ENCODE measurements around the gene ATP2B2.

Gene ATP2B2

GRCh38 chr3:10529809-10530208 is 24.4 kb upstream of the ATP2B2 start:
- TF ChIP-seq SUZ12 (IDR thresholded peaks at IDR 0.05; ENCODE audit: extremely low read depth, insufficient read depth, insufficient read length) (no peak), YY1 (IDR thresholded peaks at IDR 0.05; ENCODE audit: insufficient read depth, insufficient read length) (no peak), ZNF274 (IDR thresholded peaks at IDR 0.05; ENCODE audit: low read depth, low read length) (no peak)
- peaks cover 3% of the 10 kb centered on the region for H3K4me1 ChIP-seq (ENCODE audit: insufficient read depth, insufficient read length)
- no peaks in the 10 kb centered on the region for H3K36me3 ChIP-seq (ENCODE audit: insufficient read depth, insufficient read length, low read length)
- no peak overlapping the region for H3K4me3 ChIP-seq (ENCODE audit: insufficient read length, low read depth)
- no peak overlapping the region for H3K9ac ChIP-seq (ENCODE audit: insufficient read length, low read depth)
- no peak for DNase-seq (ENCODE audit: low read depth, low spot score)
- H3K9me3 ChIP-seq (ENCODE audit: insufficient read depth, low read length), result no peaks in the 10 kb centered on the region
- no peaks in the 10 kb centered on the region for H3K27me3 ChIP-seq (ENCODE audit: insufficient read depth, insufficient read length)

GRCh38 chr3:10528046-10528445 is 22.7 kb upstream of the ATP2B2 start:
- no peak for DNase-seq (ENCODE audit: low read depth, low spot score)
- Histone ChIP-seq H3K9ac (ENCODE audit: insufficient read length, low read depth) (no peak overlapping the region), H3K4me3 (ENCODE audit: insufficient read length, low read depth) (no peak overlapping the region), H3K9me3 (ENCODE audit: insufficient read depth, low read length) (no peaks in the 10 kb centered on the region), H3K27me3 (ENCODE audit: insufficient read depth, insufficient read length) (no peaks in the 10 kb centered on the region), H3K4me1 (ENCODE audit: insufficient read depth, insufficient read length) (peaks cover 3% of the 10 kb centered on the region), H3K36me3 (ENCODE audit: insufficient read depth, insufficient read length, low read length) (no peaks in the 10 kb centered on the region)
- no peak for TF ChIP-seq ZNF274 (IDR thresholded peaks at IDR 0.05; ENCODE audit: low read depth, low read length)
- no peak for TF ChIP-seq YY1 (IDR thresholded peaks at IDR 0.05; ENCODE audit: insufficient read depth, insufficient read length)
- no peak for TF ChIP-seq SUZ12 (IDR thresholded peaks at IDR 0.05; ENCODE audit: extremely low read depth, insufficient read depth, insufficient read length)

- no peaks in the 10 kb centered on the region for H3K9me3 ChIP-seq (ENCODE audit: insufficient read depth, low read length)
- TF ChIP-seq ZNF274 (IDR thresholded peaks at IDR 0.05; ENCODE audit: low read depth, low read length), result no peak
- peaks cover 3% of the 10 kb centered on the region for H3K4me1 ChIP-seq (ENCODE audit: insufficient read depth, insufficient read length)
- no peaks in the 10 kb centered on the region for H3K36me3 ChIP-seq (ENCODE audit: insufficient read depth, insufficient read length, low read length)
- H3K27me3 ChIP-seq (ENCODE audit: insufficient read depth, insufficient read length), result no peaks in the 10 kb centered on the region
- no peak for DNase-seq (ENCODE audit: low read depth, low spot score)
- no peak overlapping the region for H3K9ac ChIP-seq (ENCODE audit: insufficient read length, low read depth)
- no peak overlapping the region for H3K4me3 ChIP-seq (ENCODE audit: insufficient read length, low read depth)
Observed at GRCh38 chr3:10527295-10528001, 22.1 kb upstream of the ATP2B2 start.

GRCh38 chr3:10526366-10526765 is 21.0 kb upstream of the ATP2B2 start:
- Histone ChIP-seq H3K27me3 (ENCODE audit: insufficient read depth, insufficient read length) (no peaks in the 10 kb centered on the region), H3K9me3 (ENCODE audit: insufficient read depth, low read length) (no peaks in the 10 kb centered on the region), H3K36me3 (ENCODE audit: insufficient read depth, insufficient read length, low read length) (no peaks in the 10 kb centered on the region), H3K4me1 (ENCODE audit: insufficient read depth, insufficient read length) (peaks cover 3% of the 10 kb centered on the region), H3K4me3 (ENCODE audit: insufficient read length, low read depth) (no peak overlapping the region), H3K9ac (ENCODE audit: insufficient read length, low read depth) (no peak overlapping the region)
- DNase-seq (ENCODE audit: low read depth, low spot score), result no peak
- TF ChIP-seq ZNF274 (IDR thresholded peaks at IDR 0.05; ENCODE audit: low read depth, low read length) (no peak), YY1 (IDR thresholded peaks at IDR 0.05; ENCODE audit: insufficient read depth, insufficient read length) (no peak), SUZ12 (IDR thresholded peaks at IDR 0.05; ENCODE audit: extremely low read depth, insufficient read depth, insufficient read length) (no peak)

- Histone ChIP-seq H3K4me1 (ENCODE audit: insufficient read depth, insufficient read length) (no peaks in the 10 kb centered on the region), H3K36me3 (ENCODE audit: insufficient read depth, insufficient read length, low read length) (no peaks in the 10 kb centered on the region), H3K9ac (ENCODE audit: insufficient read length, low read depth) (no peak overlapping the region), H3K9me3 (ENCODE audit: insufficient read depth, low read length) (no peaks in the 10 kb centered on the region), H3K4me3 (ENCODE audit: insufficient read length, low read depth) (no peak overlapping the region), H3K27me3 (ENCODE audit: insufficient read depth, insufficient read length) (no peaks in the 10 kb centered on the region)
- DNase-seq (ENCODE audit: low read depth, low spot score), result no peak
- no peak for TF ChIP-seq SUZ12 (IDR thresholded peaks at IDR 0.05; ENCODE audit: extremely low read depth, insufficient read depth, insufficient read length)
- no peak for TF ChIP-seq YY1 (IDR thresholded peaks at IDR 0.05; ENCODE audit: insufficient read depth, insufficient read length)
- TF ChIP-seq ZNF274 (IDR thresholded peaks at IDR 0.05; ENCODE audit: low read depth, low read length), result no peak
Observed at GRCh38 chr3:10524799-10525301, 19.5 kb upstream of the ATP2B2 start.

- no peak overlapping the region for H3K9ac ChIP-seq (ENCODE audit: insufficient read length, low read depth)
- no peaks in the 10 kb centered on the region for H3K9me3 ChIP-seq (ENCODE audit: insufficient read depth, low read length)
- no peak for TF ChIP-seq YY1 (IDR thresholded peaks at IDR 0.05; ENCODE audit: insufficient read depth, insufficient read length)
- no peak for TF ChIP-seq ZNF274 (IDR thresholded peaks at IDR 0.05; ENCODE audit: low read depth, low read length)
- no peak for TF ChIP-seq SUZ12 (IDR thresholded peaks at IDR 0.05; ENCODE audit: extremely low read depth, insufficient read depth, insufficient read length)
- H3K4me1 ChIP-seq (ENCODE audit: insufficient read depth, insufficient read length), result no peaks in the 10 kb centered on the region
- H3K4me3 ChIP-seq (ENCODE audit: insufficient read length, low read depth), result no peak overlapping the region
- no peak for DNase-seq (ENCODE audit: low read depth, low spot score)
- no peaks in the 10 kb centered on the region for H3K27me3 ChIP-seq (ENCODE audit: insufficient read depth, insufficient read length)
- no peaks in the 10 kb centered on the region for H3K36me3 ChIP-seq (ENCODE audit: insufficient read depth, insufficient read length, low read length)
Observed at GRCh38 chr3:10524270-10524669, 18.9 kb upstream of the ATP2B2 start.

GRCh38 chr3:10523561-10523960 is 18.2 kb upstream of the ATP2B2 start:
- Histone ChIP-seq H3K9me3 (ENCODE audit: insufficient read depth, low read length) (no peaks in the 10 kb centered on the region), H3K4me3 (ENCODE audit: insufficient read length, low read depth) (no peak overlapping the region), H3K27me3 (ENCODE audit: insufficient read depth, insufficient read length) (no peaks in the 10 kb centered on the region), H3K36me3 (ENCODE audit: insufficient read depth, insufficient read length, low read length) (no peaks in the 10 kb centered on the region), H3K9ac (ENCODE audit: insufficient read length, low read depth) (no peak overlapping the region), H3K4me1 (ENCODE audit: insufficient read depth, insufficient read length) (peaks cover 1% of the 10 kb centered on the region)
- no peak for DNase-seq (ENCODE audit: low read depth, low spot score)
- no peak for TF ChIP-seq YY1 (IDR thresholded peaks at IDR 0.05; ENCODE audit: insufficient read depth, insufficient read length)
- no peak for TF ChIP-seq SUZ12 (IDR thresholded peaks at IDR 0.05; ENCODE audit: extremely low read depth, insufficient read depth, insufficient read length)
- TF ChIP-seq ZNF274 (IDR thresholded peaks at IDR 0.05; ENCODE audit: low read depth, low read length), result no peak
